H1 (cell line): Measurements from ENCODE around the gene HOXB9. TPM values are rescaled to one million over a fixed set of nuclear protein-coding genes. Genes with fewer than 3 reads are reported as not detected.

Experiments
- CTCF ChIA-PET: fragments of 300-600 bp; sonication (Branson Sonifier 250); formaldehyde crosslinking; loops from one replicate; lab custom pipeline; 2021; ENCODE audit not compliant: partially characterized antibody; lab: Charles Lee
- POLR2A ChIA-PET: fragments of 300-600 bp; sonication (Branson Sonifier 250); formaldehyde crosslinking; loops from one replicate; lab custom pipeline; 2021; ENCODE audit warnings: inconsistent platforms; ENCODE audit not compliant: partially characterized antibody; lab: Charles Lee
- DNase-seq, 2 experiments: peaks; one replicate each; pipeline versions ENCODE4 v3.0.0 to v3.0.0-alpha.2; 2010 to 2022; ENCODE audit warnings: low spot score in 2 of 2, low read depth in 1 of 2, mixed read lengths in 1 of 2
- FAIRE-seq: peaks from 2 replicates; lab custom pipeline; 2011; peaks lifted over from hg19 to GRCh38; lab: Jason Lieb, UNC
- H2AFZ ChIP-seq: 2 replicates; pipeline ENCODE4 v1.8.1; 2012; ENCODE audit warnings: low read length, inconsistent platforms
- H2AK5ac ChIP-seq: 2 replicates; pipeline ENCODE4 v1.6.1; 2013; ENCODE audit warnings: low read depth, low read length
- H2BK120ac ChIP-seq: replicated peaks from 2 replicates; pipeline ENCODE3; 2013; ENCODE audit warnings: low read depth, low read length, inconsistent platforms
- H2BK12ac ChIP-seq: 2 replicates; pipeline ENCODE4 v1.6.1; 2013; ENCODE audit warnings: low read depth, low read length
- H2BK15ac ChIP-seq: 2 replicates; pipeline ENCODE4 v1.6.1; 2013; ENCODE audit warnings: low read length
- H2BK20ac ChIP-seq: 2 replicates; pipeline ENCODE4 v1.6.1; 2013; ENCODE audit warnings: low read length
- H2BK5ac ChIP-seq: 2 replicates; pipeline ENCODE4 v1.6.1; 2013; ENCODE audit warnings: low read depth, low read length
- H3K14ac ChIP-seq: 2 replicates; pipeline ENCODE4 v1.6.1; 2013; ENCODE audit warnings: inconsistent platforms; ENCODE audit not compliant: insufficient read length
- H3K18ac ChIP-seq: 2 replicates; pipeline ENCODE4 v1.6.1; 2013; ENCODE audit warnings: low read length; ENCODE audit errors: extremely low read depth
- H3K23ac ChIP-seq: 2 replicates; pipeline ENCODE4 v1.6.1; 2013; ENCODE audit warnings: inconsistent platforms; ENCODE audit not compliant: insufficient read length
- H3K23me2 ChIP-seq: 2 replicates; pipeline ENCODE4 v1.6.1; 2013; ENCODE audit warnings: low read depth, low read length
- H3K27ac ChIP-seq: 2 replicates; pipeline ENCODE4 v1.6.1; 2011; ENCODE audit warnings: low read depth, low read length, inconsistent platforms
- H3K27me3 ChIP-seq, 4 experiments: replicated peaks in 1 of 4; 1 replicate in 1 of 4; 2 replicates in 3 of 4; pipeline versions ENCODE4 v1.6.1 to v1.8.1; 2011 to 2013; ENCODE audit warnings: low read length in 3 of 4, mild to moderate bottlenecking in 3 of 4, inconsistent platforms in 2 of 4, mixed read lengths in 2 of 4, moderate library complexity in 1 of 4; ENCODE audit not compliant: control insufficient read depth in 3 of 4, insufficient read depth in 3 of 4; ENCODE audit errors: extremely low read depth in 1 of 4
- H3K36me3 ChIP-seq, 4 experiments: 2 replicates each; pipeline versions ENCODE4 v1.6.1 to v1.8.1; 2011 to 2013; ENCODE audit warnings: mild to moderate bottlenecking in 4 of 4, low read length in 3 of 4, moderate library complexity in 2 of 4, control low read depth in 1 of 4, inconsistent platforms in 1 of 4; ENCODE audit not compliant: insufficient read depth in 4 of 4, control insufficient read depth in 2 of 4
- H3K4ac ChIP-seq: replicated peaks from 2 replicates; pipeline ENCODE3; 2013; ENCODE audit warnings: low read length, low read depth, mixed read lengths, inconsistent platforms; ENCODE audit not compliant: insufficient read length
- H3K4me1 ChIP-seq, 4 experiments: replicated peaks in 1 of 4; 1 replicate in 1 of 4; 2 replicates in 3 of 4; pipeline versions ENCODE4 v1.6.1 to v1.8.1; 2011 to 2013; ENCODE audit warnings: low read length in 3 of 4, inconsistent platforms in 2 of 4, mixed read lengths in 1 of 4; ENCODE audit not compliant: insufficient read depth in 4 of 4, control insufficient read depth in 3 of 4
- H3K4me2 ChIP-seq, 2 experiments: 2 replicates each; pipeline versions ENCODE4 v1.6.1 to v1.8.1; 2011 to 2013; ENCODE audit warnings: low read depth in 2 of 2, low read length in 2 of 2, control low read depth in 1 of 2, inconsistent platforms in 1 of 2, mild to moderate bottlenecking in 1 of 2; ENCODE audit not compliant: insufficient read depth in 1 of 2
- H3K4me3 ChIP-seq, 4 experiments: fragments of 200-600, 300-600 bp in 1 of 4; sonication (generic), shearing (Covaris generic), sonication (Bioruptor Twin) in 1 of 4; 2 replicates each; pipeline versions ENCODE4 v1.5.1 to v1.8.1; 2011 to 2016; ENCODE audit warnings: low read length in 4 of 4, low read depth in 3 of 4, control low read depth in 2 of 4, inconsistent platforms in 2 of 4, mild to moderate bottlenecking in 2 of 4, mixed read lengths in 1 of 4, moderate library complexity in 1 of 4; ENCODE audit not compliant: insufficient read depth in 2 of 4; ENCODE audit errors: extremely low read depth in 1 of 4
- H3K56ac ChIP-seq: replicated peaks from 2 replicates; pipeline ENCODE3; 2013; ENCODE audit warnings: low read depth, mild to moderate bottlenecking, mixed read lengths, low read length, inconsistent platforms; ENCODE audit not compliant: insufficient read length
- H3K79me1 ChIP-seq: 2 replicates; pipeline ENCODE4 v1.6.1; 2013; ENCODE audit warnings: low read depth, low read length, control low read depth
- H3K79me2 ChIP-seq, 2 experiments: 2 replicates each; pipeline versions ENCODE4 v1.6.1 to v1.8.1; 2012 to 2013; ENCODE audit warnings: low read length in 2 of 2, mild to moderate bottlenecking in 2 of 2, inconsistent platforms in 1 of 2; ENCODE audit not compliant: insufficient read depth in 2 of 2, control insufficient read depth in 1 of 2
- H3K9ac ChIP-seq, 4 experiments: replicated peaks in 1 of 4; 1 replicate in 1 of 4; 2 replicates in 3 of 4; pipeline versions ENCODE4 v1.6.1 to v1.8.1; 2011 to 2013; ENCODE audit warnings: low read depth in 3 of 4, low read length in 3 of 4, control low read depth in 2 of 4, mild to moderate bottlenecking in 2 of 4, moderate library complexity in 2 of 4, inconsistent platforms in 1 of 4; ENCODE audit errors: extremely low read depth in 1 of 4
- H3K9me3 ChIP-seq, 2 experiments: 2 replicates each; pipeline versions ENCODE4 v1.6.1 to v1.8.1; 2012 to 2013; ENCODE audit warnings: mild to moderate bottlenecking in 2 of 2, moderate library complexity in 2 of 2, control low read depth in 1 of 2, inconsistent platforms in 1 of 2, low read depth in 1 of 2, low read length in 1 of 2, mixed read lengths in 1 of 2; ENCODE audit not compliant: insufficient read depth in 2 of 2
- H4K20me1 ChIP-seq, 2 experiments: replicated peaks in 1 of 2; 2 replicates each; pipeline versions ENCODE3 to v1.8.1; 2011 to 2013; ENCODE audit warnings: inconsistent platforms in 2 of 2, low read length in 2 of 2, mild to moderate bottlenecking in 1 of 2; ENCODE audit not compliant: insufficient read depth in 2 of 2, control insufficient read depth in 1 of 2
- H4K5ac ChIP-seq: 2 replicates; pipeline ENCODE4 v1.6.1; 2013; ENCODE audit warnings: low read length, low read depth, mixed read lengths, inconsistent platforms; ENCODE audit not compliant: insufficient read length
- H4K8ac ChIP-seq: 2 replicates; pipeline ENCODE4 v1.8.0; 2013; ENCODE audit warnings: mild to moderate bottlenecking, moderate library complexity, low read length, inconsistent platforms; ENCODE audit not compliant: insufficient read depth; ENCODE audit errors: extremely low read depth
- H4K91ac ChIP-seq: replicated peaks from 2 replicates; pipeline ENCODE3; 2013; ENCODE audit warnings: low read length, mixed read lengths, inconsistent platforms; ENCODE audit not compliant: insufficient read length
- BRCA1 ChIP-seq: IDR thresholded peaks from 2 replicates; pipeline ENCODE4 v1.6.1; 2012; ENCODE audit warnings: low read depth, low read length, improper control_type of control experiment
- CTBP2 ChIP-seq: IDR thresholded peaks from 2 replicates; pipeline ENCODE4 v1.7.0; 2011; ENCODE audit warnings: borderline replicate concordance, mild to moderate bottlenecking, moderate library complexity, mixed read lengths, low read length; ENCODE audit not compliant: insufficient read depth, insufficient read length
- EGR1 ChIP-seq: IDR thresholded peaks from 2 replicates; pipeline ENCODE4 v1.6.1; 2011; ENCODE audit warnings: low read depth, low read length, borderline replicate concordance
- EZH2 ChIP-seq: fragments of 200-600 bp; sonication (generic); IDR thresholded peaks from 2 replicates; pipeline ENCODE4 v1.7.1; 2012; ENCODE audit warnings: low read depth, mild to moderate bottlenecking, moderate library complexity, low read length, inconsistent platforms; ENCODE audit not compliant: severe bottlenecking
- FOSL1 ChIP-seq: IDR thresholded peaks from 2 replicates; pipeline ENCODE4 v1.6.1; 2011; ENCODE audit warnings: mild to moderate bottlenecking, low read depth, low read length, moderate library complexity; ENCODE audit not compliant: insufficient read depth
- MAX ChIP-seq: IDR thresholded peaks from 2 replicates; pipeline ENCODE4 v1.6.1; 2012; ENCODE audit warnings: inconsistent platforms
- NRF1 ChIP-seq: IDR thresholded peaks from 2 replicates; pipeline ENCODE4 v1.6.1; 2011; ENCODE audit warnings: mild to moderate bottlenecking, low read depth, low read length, improper control_type of control experiment
- RFX5 ChIP-seq: IDR thresholded peaks from 2 replicates; pipeline ENCODE4 v1.6.1; 2011; ENCODE audit warnings: low read depth, low read length, improper control_type of control experiment, borderline replicate concordance
- SIRT6 ChIP-seq: IDR thresholded peaks from one replicate; pipeline ENCODE4 v1.7.1; 2012; ENCODE audit warnings: low read length, inconsistent platforms
- SIX5 ChIP-seq: IDR thresholded peaks from 2 replicates; pipeline ENCODE4 v1.6.1; 2011; ENCODE audit warnings: mild to moderate bottlenecking, low read depth, low read length
- TCF12 ChIP-seq: IDR thresholded peaks from 2 replicates; pipeline ENCODE4 v1.6.1; 2011; ENCODE audit warnings: low read depth, mild to moderate bottlenecking, low read length
- WGBS, 2 experiments: shearing (Covaris generic) in 1 of 2; methylation state at CpG; one replicate each; pipeline versions ENCODE4 v1.1.6 to v1.1.7; 2013 to 2015; ENCODE audit warnings: low lambda C conversion rate in 2 of 2, mixed read lengths in 2 of 2, inconsistent platforms in 1 of 2, low coverage in 1 of 2, missing lambda C conversion rate in 1 of 2; ENCODE audit not compliant: insufficient replicate concordance in 2 of 2, insufficient coverage in 1 of 2, insufficient read length in 1 of 2; ENCODE audit errors: extremely low coverage in 1 of 2, missing lambda C conversion rate in 1 of 2; 5-methylcytosine and 5-hydroxymethylcytosine counted together
- polyA plus RNA-seq, 7 experiments: library from polyadenylated mRNA; depleted of rRNA in 3 of 7; stranded (reverse) in 5 of 7; unstranded in 2 of 7; fragments of >200 nt in 5 of 7; fragments of 200-250 nt in 2 of 7; gene quantifications; 1 replicate in 5 of 7; 2 replicates in 1 of 7; 4 replicates in 1 of 7; pipeline versions ENCODE4 v1.2.1 to v1.2.3, GENCODE V29; 2011 to 2013; ENCODE audit warnings: missing spikeins in 2 of 7, mixed read lengths in 2 of 7
- total RNA-seq: library from RNA; stranded (reverse); fragmentation: NEBNext Ultra II Directional; extraction: Animal tissue kit (Norgen Biotek cat#: 25700); gene quantifications from 2 replicates; pipeline ENCODE4 v1.2.1, GENCODE V29; 2021

Gene HOXB9
- total and polyA plus RNA-seq, 2 of the 8 experiments (the other 6 are each of a cell fraction or from before 2014, with no cell fraction given) = not detected

DNA sequence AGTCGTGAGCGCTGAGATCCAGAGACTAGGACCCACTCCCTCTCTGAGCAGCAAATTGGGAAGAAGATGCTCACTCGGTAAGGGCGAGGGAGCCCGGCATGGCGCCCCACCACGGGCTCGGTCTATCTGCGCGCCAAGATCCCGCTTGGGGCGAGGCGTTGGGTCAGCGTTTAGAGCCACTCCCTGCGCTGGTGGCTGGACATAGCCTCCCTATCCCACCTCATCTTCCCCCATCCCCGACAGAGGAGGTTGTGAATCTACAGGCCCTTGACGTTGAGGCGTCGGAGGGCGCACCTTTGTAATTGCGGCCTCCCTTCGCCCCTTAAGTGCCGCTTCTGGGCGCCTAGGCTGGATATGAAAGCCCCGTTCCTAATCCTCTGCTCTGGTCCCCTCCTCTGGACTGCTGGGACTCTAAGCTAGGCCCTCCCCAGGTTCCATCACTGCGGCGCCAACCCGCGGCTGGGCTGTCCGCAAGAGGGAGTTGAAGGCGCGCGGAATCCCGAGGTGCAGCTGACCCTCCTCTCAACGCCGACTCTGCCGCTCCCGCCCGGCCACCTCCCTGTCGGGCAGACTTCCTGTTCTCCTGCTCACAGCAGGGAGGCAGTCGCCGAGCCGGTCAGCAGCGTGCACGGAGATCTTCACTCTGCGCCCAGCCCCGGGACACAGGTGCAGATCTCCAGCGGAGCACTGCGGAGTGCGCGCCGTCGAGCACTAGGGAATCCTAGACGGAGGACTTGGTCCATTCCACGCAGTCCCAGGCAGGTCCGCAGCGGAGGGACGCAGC is 16.1 kb upstream of the HOXB9 start:
- WGBS, 2 experiments = 5% methylated on average over 51 of the region's 58 CpGs; no CpG with 5 or more reads in 1 of the 2 experiments
- no peak overlapping the region for H3K4me3 ChIP-seq
- H3K27me3 ChIP-seq = peaks cover 98 to 100% (median 100%) of the 10 kb centered on the region in 4 experiments
- H3K4ac ChIP-seq = no peak overlapping the region
- no peak overlapping the region for H3K27ac ChIP-seq
- ChIA-PET POLR2A (no interaction called here), CTCF (interaction anchor here (0.6 to 3.4 kb wide), 10 partner anchors 13 to 237 kb away, joined by 3 to 15 read pairs (median 3); no protein-coding TSS in a partner anchor)
- no peaks in the 10 kb centered on the region for H3K79me2 ChIP-seq
- H2BK20ac ChIP-seq = no peak overlapping the region
- H2BK15ac ChIP-seq = no peak overlapping the region
- no peaks in the 10 kb centered on the region for H3K79me1 ChIP-seq
- H3K9ac ChIP-seq = no peak overlapping the region
- no peak for FAIRE-seq
- no peak overlapping the region for H2BK120ac ChIP-seq
- H3K36me3 ChIP-seq = peaks cover 0 to 10% (median 0%) of the 10 kb centered on the region in 4 experiments; a peak in 1 of 8 replicates
- H4K91ac ChIP-seq = no peak overlapping the region
- H4K8ac ChIP-seq = peak overlapping the region; percentile 85
- H3K4me1 ChIP-seq = peaks cover 0 to 10% (median 9%) of the 10 kb centered on the region in 4 experiments; a peak in 5 of 7 replicates
- no peak overlapping the region for H2BK5ac ChIP-seq
- DNase-seq = peak in 1 of 2 experiments; percentile 79
- H3K56ac ChIP-seq = no peak overlapping the region
- H3K18ac ChIP-seq = no peak overlapping the region; the same call in 1 of the 2 replicates
- H3K4me2 ChIP-seq = peak overlapping the region; percentile 7 to 37; a peak in 3 of 4 replicates
- no peak overlapping the region for H2AFZ ChIP-seq
- no peak overlapping the region for H4K5ac ChIP-seq
- no peak overlapping the region for H2AK5ac ChIP-seq
- H3K23ac ChIP-seq = no peak overlapping the region
- no peak overlapping the region for H3K14ac ChIP-seq
- no peaks in the 10 kb centered on the region for H3K9me3 ChIP-seq
- H4K20me1 ChIP-seq = peaks cover 6 to 26% of the 10 kb centered on the region in 2 experiments
- peak overlapping the region; percentile 60; the same call in 1 of the 2 replicates for H2BK12ac ChIP-seq
- H3K23me2 ChIP-seq = peaks cover 3% of the 10 kb centered on the region; the same call in 1 of the 2 replicates
- no peak for TF ChIP-seq EGR1
- no peak for TF ChIP-seq RFX5
- TF ChIP-seq FOSL1 = no peak
- no peak for TF ChIP-seq SIX5
- no peak for TF ChIP-seq BRCA1
- TF ChIP-seq CTBP2 = peak; percentile 29
- TF ChIP-seq NRF1 = no peak
- peak; percentile 96 for TF ChIP-seq EZH2
- TF ChIP-seq TCF12 = 0 out of 2 replicates have a peak, but pooled peaks have one; percentile 43
- TF ChIP-seq MAX = peak; percentile 34; the same call in 1 of the 2 replicates
- TF ChIP-seq SIRT6 = no peak
